Coronary artery (tissue), 2 donors: ENCODE data around the gene IL19.
A peak's percentile ranks its signal among the peaks of the same experiment; 100 is the strongest.

ENCODE experiments used
- DNase-seq: peaks from one replicate; pipeline ENCODE4 v3.0.0-alpha.2; 2017; ENCODE audit warnings: low spot score
- H3K27ac ChIP-seq, 2 donors: fragments of 200-600 bp; sonication (generic); one replicate each; pipeline ENCODE4 v1.5.1; 2016 to 2019
- H3K4me3 ChIP-seq: fragments of 200-600 bp; sonication (generic); 2 replicates; pipeline ENCODE4 v1.5.1; 2016; ENCODE audit warnings: mild to moderate bottlenecking, moderate library complexity
- TF ChIP-seq, protein P1 (sequence below): fragments of 200-600 bp; sonication (generic); IDR thresholded peaks from one replicate; pipeline ENCODE4 v1.5.1; 2019; ENCODE audit warnings: antibody characterized with exemption

Gene IL19

GRCh38 chr1:206727981-206728696 is 42.4 kb upstream of the IL19 start:
- no peak for DNase-seq
- H3K4me3 ChIP-seq, result no peak overlapping the region
- no peak overlapping the region for H3K27ac ChIP-seq
- TF ChIP-seq, protein P1, sequence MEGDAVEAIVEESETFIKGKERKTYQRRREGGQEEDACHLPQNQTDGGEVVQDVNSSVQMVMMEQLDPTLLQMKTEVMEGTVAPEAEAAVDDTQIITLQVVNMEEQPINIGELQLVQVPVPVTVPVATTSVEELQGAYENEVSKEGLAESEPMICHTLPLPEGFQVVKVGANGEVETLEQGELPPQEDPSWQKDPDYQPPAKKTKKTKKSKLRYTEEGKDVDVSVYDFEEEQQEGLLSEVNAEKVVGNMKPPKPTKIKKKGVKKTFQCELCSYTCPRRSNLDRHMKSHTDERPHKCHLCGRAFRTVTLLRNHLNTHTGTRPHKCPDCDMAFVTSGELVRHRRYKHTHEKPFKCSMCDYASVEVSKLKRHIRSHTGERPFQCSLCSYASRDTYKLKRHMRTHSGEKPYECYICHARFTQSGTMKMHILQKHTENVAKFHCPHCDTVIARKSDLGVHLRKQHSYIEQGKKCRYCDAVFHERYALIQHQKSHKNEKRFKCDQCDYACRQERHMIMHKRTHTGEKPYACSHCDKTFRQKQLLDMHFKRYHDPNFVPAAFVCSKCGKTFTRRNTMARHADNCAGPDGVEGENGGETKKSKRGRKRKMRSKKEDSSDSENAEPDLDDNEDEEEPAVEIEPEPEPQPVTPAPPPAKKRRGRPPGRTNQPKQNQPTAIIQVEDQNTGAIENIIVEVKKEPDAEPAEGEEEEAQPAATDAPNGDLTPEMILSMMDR, result no peak

GRCh38 chr1:206728697-206728987 is 41.9 kb upstream of the IL19 start:
- H3K27ac ChIP-seq, result no peak overlapping the region
- TF ChIP-seq, protein P1, result no peak

GRCh38 chr1:206729050-206729449 is 41.5 kb upstream of the IL19 start:
- no peak overlapping the region for H3K4me3 ChIP-seq
- H3K27ac ChIP-seq, result no peak overlapping the region
- TF ChIP-seq, protein P1, result no peak
- DNase-seq, result no peak

More at GRCh38 chr1:206728697-206728987, 41.9 kb upstream of the IL19 start:
- no peak for DNase-seq
- no peak overlapping the region for H3K4me3 ChIP-seq

DNA sequence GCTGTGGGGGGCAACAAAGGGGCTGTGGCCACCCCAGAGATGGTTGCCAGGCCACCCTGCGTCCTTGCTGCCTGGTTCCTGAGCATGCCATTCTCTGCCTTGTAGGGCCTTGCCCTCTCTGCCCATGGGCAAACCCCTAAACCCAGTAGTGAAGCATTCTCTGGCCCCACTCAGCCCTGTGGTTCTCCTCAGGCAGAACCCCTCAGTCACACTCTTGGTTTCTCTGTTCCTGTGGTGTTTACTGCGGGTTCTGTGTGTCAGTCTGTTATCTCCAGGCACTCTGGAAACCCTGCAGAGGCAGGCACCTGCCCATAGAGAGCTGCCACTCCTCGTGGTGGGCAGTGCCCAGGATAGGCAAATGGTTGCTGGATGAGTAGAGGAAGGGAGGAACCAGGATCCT is 41.1 kb upstream of the IL19 start:
- H3K4me3 ChIP-seq, result no peak overlapping the region
- TF ChIP-seq, protein P1, result no peak
- no peak overlapping the region for H3K27ac ChIP-seq
- no peak for DNase-seq

DNA sequence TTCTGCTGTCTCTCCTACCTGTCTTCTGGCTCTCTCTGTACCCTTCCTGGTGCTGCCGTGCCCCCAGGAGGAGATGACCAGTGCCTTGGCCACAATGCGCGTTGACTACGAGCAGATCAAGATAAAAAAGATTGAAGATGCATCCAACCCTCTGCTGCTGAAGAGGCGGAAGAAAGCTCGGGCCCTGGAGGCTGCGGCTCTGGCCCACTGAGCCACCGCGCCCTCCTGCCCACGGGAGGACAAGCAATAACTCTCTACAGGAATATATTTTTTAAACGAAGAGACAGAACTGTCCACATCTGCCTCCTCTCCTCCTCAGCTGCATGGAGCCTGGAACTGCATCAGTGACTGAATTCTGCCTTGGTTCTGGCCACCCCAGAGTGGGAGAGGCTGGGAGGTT is 38.1 kb upstream of the IL19 start:
- no peak for DNase-seq
- Histone ChIP-seq H3K27ac (no peak overlapping the region), H3K4me3 (no peak overlapping the region)
- TF ChIP-seq, protein P1, result no peak

DNA sequence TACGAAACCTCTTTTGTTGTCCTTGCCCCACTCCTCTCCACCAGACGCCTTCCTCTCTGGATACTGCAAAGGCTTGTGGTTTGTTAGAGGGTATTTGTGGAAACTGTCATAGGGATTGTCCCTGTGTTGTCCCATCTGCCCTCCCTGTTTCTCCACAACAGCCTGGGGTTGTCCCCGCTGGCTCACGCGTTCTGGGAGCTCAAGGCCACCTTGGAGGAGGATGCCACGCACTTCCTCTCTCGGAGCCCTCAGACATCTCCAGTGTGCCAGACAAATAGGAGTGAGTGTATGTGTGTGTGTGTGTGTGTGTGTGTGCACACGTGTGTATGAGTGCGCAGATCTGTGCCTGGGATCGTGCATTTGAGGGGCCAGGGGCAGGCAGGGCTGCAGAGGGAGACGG is 37.6 kb upstream of the IL19 start:
- no peak for DNase-seq
- TF ChIP-seq, protein P1, result no peak
- no peak overlapping the region for H3K27ac ChIP-seq

GRCh38 chr1:206734499-206735142 is 36.0 kb upstream of the IL19 start:
- TF ChIP-seq, protein P1, result peak; percentile 31
- DNase-seq, result no peak
- no peak overlapping the region for H3K27ac ChIP-seq
- no peak overlapping the region for H3K4me3 ChIP-seq

More for the DNA sequence above, 37.6 kb upstream of the IL19 start:
- no peak overlapping the region for H3K4me3 ChIP-seq
